ENCODE results near the gene PPP1R3G.

DNA sequence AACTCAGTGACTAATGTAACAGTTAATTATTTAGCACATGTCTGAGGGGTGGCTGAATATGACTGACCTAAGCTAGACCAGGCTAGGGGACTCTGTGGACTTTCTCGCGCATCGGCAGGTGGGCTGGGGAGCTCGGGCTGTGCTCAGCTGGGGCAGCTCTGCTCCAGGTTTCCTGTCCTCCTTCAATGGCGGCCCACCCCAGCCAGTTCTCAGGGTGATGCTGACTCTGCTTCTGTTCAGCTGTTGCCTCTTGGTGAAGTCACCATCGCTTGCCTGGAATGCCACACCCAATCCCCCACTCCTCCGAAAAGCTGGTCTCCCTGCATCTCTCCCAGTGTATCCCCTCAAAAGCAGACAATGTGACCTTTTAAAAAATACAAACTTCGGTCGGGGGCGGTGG lies 20.0 kb downstream of the PPP1R3G start:
- no peak for TF ChIP-seq GATA2 (IDR thresholded peaks at IDR 0.05; ENCODE audit: low read depth, low read length)
- no peak for TF ChIP-seq GATA3 (IDR thresholded peaks at IDR 0.05; ENCODE audit: low read depth, low read length)
